NCI-H460 (cell line): Measurements from ENCODE around the gene NPRL2. TPM values are rescaled to one million over a fixed set of nuclear protein-coding genes. Genes with fewer than 3 reads are reported as not detected.

Experiments used
- total RNA-seq: library from RNA; depleted of rRNA; stranded (reverse); fragments of >200 nt; shearing (Covaris generic); gene quantifications from 2 replicates; pipeline ENCODE4 v1.2.3, GENCODE V29; 2014; rRNA removed

The NPRL2 gene
- total RNA-seq, 1 experiment from 2014 or later: 17.3 TPM

Other genes starting within 250 kb of the NPRL2 start
- gene SEMA3F, start 195.5 kb downstream of the NPRL2 start, total RNA-seq: 4.4 and 5.4 TPM in 2 replicates
- not detected in 2 replicates for gene GNAT1, start 159.2 kb downstream of the NPRL2 start, total RNA-seq
- gene SLC38A3, start 145.5 kb downstream of the NPRL2 start, total RNA-seq: 0.09 and 0.27 TPM in 2 replicates
- gene GNAI2, start 114.6 kb downstream of the NPRL2 start, total RNA-seq: 45.5 and 50.1 TPM in 2 replicates
- gene SEMA3B, start 81.6 kb downstream of the NPRL2 start, total RNA-seq: 4.9 and 6.1 TPM in 2 replicates
- not detected in 2 replicates for gene LSMEM2, start 71.7 kb downstream of the NPRL2 start, total RNA-seq
- gene IFRD2, start 58.3 kb downstream of the NPRL2 start, total RNA-seq: 116 TPM in 2 replicates
- gene HYAL3, start 51.4 kb downstream of the NPRL2 start, total RNA-seq: 13.0 and 15.1 TPM in 2 replicates
- gene NAA80, start 51.4 kb downstream of the NPRL2 start, total RNA-seq: 7.2 and 7.6 TPM in 2 replicates
- gene HYAL1, start 47.2 kb downstream of the NPRL2 start, total RNA-seq: 5.9 and 6.2 TPM in 2 replicates
- 19.9 and 28.5 TPM in 2 replicates for gene HYAL2, start 28.0 kb downstream of the NPRL2 start, total RNA-seq
- gene TUSC2, start 22.6 kb downstream of the NPRL2 start, total RNA-seq: 15.4 and 17.6 TPM in 2 replicates
- 8.9 and 9.4 TPM in 2 replicates for gene RASSF1, start 9.9 kb downstream of the NPRL2 start, total RNA-seq
- gene ZMYND10, start 5.0 kb downstream of the NPRL2 start, total RNA-seq: 0.30 and 1.1 TPM in 2 replicates
- gene CYB561D2, start 87 bp upstream of the NPRL2 start, total RNA-seq: 8.3 and 8.9 TPM in 2 replicates
- 27.7 and 31.7 TPM in 2 replicates for gene TMEM115, start 8.7 kb upstream of the NPRL2 start, total RNA-seq
- 0.02 and 0.06 TPM in 2 replicates for gene CACNA2D2, start 152.9 kb upstream of the NPRL2 start, total RNA-seq
- gene C3orf18, start 217.0 kb upstream of the NPRL2 start, total RNA-seq: 3.2 and 3.5 TPM in 2 replicates
- 7.0 and 12.0 TPM in 2 replicates for gene HEMK1, start 218.7 kb upstream of the NPRL2 start, total RNA-seq